ENCODE measurements around the gene VASH2.
"Not testable (repeated sequence)": the region's sequence is repeated elsewhere in the genome, so short reads cannot be mapped to it uniquely, and the experiment has no call there.

Gene VASH2

GRCh38 chr1:212981571-212982328 lies 31.4 kb downstream of the VASH2 start:
- DNase-seq = no peak

DNA sequence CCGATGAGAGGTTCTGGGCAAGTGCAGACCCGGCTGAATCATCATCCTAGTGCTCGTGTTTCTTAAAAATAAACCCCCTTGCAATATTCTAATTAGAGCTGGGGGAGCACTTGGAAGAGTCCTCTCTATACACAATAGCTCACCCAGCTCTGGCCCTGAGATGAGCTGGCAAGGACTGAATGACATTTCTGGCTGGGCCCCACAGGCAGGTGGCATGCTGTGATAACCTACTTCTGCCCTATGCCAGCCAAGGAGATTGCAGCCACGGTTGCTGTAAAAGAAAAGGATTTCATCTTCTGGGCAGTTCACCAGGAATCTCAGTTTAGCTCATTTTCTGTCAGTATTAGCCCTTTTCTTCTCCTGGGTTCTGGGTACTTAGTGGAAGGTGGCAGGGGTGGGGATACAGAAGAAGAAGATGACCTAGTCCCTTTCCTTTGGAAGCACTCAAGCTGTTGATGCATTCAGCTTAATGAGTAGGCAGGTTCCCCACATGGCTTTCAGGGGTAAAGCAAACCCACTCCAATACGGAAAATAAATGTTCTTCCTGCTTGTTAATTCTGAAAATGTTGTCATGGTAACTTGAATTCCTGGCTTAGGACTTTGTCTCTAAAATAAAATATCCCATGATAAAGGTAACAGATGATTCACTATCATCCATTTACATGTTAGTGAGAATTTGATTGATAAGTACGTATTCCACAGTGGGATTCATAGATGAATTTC lies 32.2 kb downstream of the VASH2 start:
- no peak for DNase-seq

GRCh38 chr1:212983482-212983881 lies 33.1 kb downstream of the VASH2 start:
- no peak for DNase-seq

GRCh38 chr1:212984522-212985291 lies 34.4 kb downstream of the VASH2 start:
- no peak for DNase-seq

DNA sequence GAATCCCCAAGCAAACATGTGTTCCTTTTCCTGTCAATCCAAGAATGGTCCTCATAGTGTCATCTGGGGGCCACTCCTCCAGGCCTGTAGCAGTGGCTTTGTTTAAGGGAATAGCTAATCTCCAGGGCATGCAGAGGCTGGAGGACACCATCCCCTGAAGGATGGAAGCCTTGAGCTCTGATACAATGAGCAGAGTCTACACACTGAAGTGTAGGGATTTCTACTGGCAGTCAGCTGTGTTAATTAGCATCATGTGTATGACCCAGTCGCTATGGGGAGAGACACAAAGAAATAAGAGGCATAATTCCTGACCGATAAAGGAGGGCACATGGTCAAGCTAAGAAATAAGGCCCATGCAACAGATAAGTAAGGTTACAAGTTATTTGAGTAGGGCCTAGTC lies 36.2 kb downstream of the VASH2 start:
- DNase-seq = no peak

DNA sequence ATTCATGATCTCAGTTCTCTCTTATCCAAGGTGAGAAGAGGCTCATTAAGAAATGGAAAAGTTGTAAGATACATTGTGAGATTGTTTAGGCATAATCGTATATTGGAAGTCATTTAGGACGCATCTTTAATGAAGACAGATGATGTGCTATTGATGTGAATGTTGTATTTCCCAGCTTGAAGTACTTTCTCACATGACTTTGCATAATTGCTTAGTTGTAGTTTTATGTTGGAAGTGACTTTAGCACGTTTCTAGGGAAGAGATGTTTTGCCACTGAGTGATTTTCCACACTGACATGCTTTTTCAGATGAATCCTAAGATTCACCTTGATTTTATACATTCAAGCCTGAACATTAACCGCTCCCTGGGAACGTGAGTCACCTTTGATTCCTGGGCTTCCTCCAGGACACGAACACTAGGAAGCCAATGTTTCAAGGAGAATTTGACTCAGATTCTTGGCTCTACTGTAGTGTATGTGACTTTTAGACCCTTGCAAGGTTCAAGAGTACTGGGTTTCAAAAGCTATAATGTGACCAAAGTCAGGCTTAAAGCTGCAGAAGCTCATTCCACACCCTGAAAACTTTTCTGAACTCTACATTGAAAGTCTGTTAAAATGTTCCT lies 37.5 kb downstream of the VASH2 start:
- no peak for DNase-seq

GRCh38 chr1:212990276-212990675 lies 39.9 kb downstream of the VASH2 start:
- no peak for DNase-seq

DNA sequence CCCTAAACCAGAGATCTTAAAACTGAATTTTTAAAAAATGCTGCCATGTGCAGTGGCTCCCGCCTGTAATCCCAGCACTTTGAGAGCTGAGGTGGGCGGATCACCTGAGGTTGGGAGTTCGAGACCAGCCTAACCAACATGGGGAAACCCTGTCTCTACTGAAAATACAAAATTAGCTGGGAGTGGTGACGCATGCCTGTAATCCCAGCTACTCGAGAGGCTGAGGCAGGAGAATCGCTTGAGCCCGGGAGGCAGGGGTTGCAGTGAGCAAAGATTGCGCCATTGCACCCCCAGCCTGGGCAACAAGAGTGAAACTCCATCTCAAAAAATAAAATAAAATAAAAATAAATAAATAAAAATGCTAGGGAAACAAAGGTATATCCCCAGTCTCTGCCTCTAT lies 43.6 kb downstream of the VASH2 start:
- not testable (repeated sequence) for DNase-seq

- DNase-seq = no peak
These were observed 44.6 kb downstream of the VASH2 start for GRCh38 chr1:212994926-212995325.

- no peak for DNase-seq
These were observed 52.9 kb downstream of the VASH2 start for GRCh38 chr1:213003256-213003655.

DNA sequence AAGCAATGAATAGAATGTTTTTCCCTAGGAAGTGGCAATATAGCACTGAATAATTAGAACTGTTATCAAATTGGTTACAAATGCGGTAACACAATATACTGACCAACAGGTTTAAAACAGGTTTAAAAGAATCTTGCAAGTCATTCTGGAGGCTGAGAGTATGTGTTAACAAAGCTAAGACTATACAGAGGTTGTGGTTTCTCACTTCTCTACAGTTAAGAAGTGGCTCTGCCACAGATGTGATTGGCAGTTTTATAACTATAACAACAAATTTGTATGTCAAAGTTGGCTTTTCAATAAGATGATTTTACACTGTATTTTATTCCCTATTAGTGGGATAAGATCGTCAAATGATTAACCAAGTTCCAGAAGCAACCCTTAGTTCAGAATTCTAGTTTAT lies 58.2 kb downstream of the VASH2 start:
- DNase-seq = no peak

- DNase-seq = peak; percentile 18 to 63 (median 56)
These were observed 64.3 kb downstream of the VASH2 start for GRCh38 chr1:213014642-213015041.

DNA sequence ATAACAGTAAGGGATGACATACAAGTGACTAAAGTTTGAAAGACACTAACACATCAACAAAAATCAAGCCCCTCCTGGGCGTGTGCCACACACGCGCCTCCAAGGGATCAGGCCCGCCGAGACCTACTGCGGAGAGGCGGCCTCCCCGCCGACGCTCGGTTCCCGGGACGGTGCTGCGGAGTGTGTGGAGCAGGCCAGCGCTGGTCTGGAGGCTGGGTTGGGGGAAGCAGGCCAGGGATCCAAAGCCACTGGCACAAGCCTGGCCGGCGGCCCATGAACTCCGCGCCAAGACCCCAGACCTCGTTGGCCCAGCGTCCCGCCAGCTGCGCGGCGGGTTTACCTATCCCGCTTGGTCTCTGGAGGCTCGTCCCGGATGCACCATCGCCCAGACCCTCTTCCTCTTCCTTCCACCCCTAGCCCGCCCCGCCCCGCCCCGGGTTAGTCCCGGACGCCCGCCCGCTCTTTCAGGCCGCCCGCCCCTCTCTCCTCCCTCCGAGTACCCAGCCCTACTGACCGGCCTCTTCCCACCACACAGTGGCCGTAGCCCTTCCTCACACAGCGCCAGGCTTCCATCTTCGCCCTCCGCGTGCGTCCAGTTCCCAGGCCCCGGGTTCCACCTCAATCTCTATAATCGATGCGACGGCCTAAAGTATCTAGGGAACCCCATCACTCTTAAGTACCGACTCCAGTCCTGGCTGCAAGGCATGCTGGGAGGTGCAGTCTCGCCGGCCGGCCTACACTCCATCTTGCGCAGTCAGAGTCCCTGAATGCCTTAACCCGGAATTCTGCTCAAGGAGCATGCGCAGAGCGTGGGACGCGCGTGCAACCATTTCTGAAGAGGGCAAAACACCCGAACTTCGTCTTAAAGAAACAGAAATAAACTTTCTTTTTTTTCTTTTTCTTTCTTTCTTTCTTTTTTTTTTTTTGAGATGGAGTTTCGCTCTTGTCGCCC lies 65.0 kb downstream of the VASH2 start, which contains the start of gene ANGEL2:
ANGEL2 (minus strand) TSS at position 769 of the 952 bp plus-strand sequence; CDS start at position 573, 196 bp downstream.
- DNase-seq = peak; percentile 97 to 99 (median 98)

DNA sequence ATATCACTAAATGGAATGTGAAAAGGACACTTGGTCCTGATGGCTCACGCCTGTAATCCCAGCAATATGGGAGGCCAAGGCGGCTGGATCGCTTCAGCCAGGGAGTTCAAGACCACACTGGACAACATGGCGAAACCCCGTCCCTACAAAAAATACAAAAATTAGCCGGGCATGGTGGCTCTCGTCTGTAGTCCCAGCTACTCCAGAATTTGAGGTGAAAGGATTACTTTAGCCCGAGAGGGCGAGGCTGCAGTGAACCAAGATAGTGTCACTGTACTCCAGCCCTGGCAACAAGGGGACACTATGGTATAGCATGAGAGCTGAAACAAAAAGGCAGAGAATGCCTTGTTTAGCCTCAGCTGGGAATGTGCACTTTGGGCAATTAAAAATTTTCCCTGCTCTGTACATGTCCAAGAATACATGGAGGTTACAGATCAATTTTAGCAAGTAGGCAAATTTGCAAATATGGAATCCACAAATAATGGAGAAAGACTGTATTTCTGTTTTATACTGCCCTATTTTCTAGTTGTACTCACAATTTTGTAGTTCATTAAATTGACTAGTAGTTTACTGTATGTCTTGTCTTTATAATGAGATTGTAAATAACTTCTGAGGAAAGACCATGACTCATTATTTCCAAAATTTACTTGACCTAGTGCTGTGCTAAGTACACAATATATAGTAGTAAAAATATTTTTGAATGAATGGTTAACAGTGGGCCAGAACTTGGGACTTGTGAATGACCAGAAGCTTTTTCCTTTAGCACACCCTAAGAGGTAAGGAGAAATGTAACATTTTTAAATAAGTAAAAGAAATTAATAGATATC lies 67.3 kb downstream of the VASH2 start:
- DNase-seq = no peak

DNA sequence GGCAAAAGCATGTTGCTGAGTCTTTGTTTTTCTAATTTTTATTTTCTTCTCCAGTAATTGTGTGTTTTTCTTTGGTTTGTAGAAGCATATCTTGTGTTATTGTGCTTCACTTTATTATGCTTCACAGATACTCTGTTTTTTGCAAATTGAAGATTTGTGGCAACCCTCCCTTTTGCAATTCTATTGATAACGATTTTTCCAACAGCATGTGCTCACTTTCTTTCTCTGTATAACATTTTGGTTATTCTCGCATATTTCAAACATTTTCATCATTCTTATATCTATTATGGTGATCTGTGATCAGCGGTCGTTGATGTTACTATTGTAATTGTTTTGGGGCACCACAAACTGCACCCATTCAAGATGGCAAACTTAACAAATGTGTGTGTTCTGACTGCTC lies 69.1 kb downstream of the VASH2 start:
- no peak for DNase-seq

DNA sequence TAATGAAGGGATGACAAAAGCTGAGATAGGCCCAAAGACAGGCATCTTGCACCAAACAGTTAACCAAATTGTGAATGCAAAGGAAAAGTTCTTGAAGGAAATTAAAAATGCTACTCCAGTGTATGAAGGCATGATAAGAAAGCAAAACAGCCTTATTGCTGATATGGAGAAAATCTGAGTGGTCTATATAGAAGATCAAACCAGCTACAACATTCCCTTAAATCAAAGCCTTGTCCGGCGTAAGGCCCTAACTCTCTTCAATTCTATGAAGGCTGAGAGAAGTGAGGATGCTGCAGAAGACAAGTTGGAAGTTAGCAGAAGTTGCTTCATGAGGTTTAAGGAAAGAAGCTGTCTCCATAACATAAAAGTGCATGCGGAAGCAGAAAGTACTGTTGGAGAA lies 69.7 kb downstream of the VASH2 start:
- no peak for DNase-seq

- not testable (repeated sequence) for DNase-seq
These were observed 76.7 kb downstream of the VASH2 start for GRCh38 chr1:213027024-213027423.

DNA sequence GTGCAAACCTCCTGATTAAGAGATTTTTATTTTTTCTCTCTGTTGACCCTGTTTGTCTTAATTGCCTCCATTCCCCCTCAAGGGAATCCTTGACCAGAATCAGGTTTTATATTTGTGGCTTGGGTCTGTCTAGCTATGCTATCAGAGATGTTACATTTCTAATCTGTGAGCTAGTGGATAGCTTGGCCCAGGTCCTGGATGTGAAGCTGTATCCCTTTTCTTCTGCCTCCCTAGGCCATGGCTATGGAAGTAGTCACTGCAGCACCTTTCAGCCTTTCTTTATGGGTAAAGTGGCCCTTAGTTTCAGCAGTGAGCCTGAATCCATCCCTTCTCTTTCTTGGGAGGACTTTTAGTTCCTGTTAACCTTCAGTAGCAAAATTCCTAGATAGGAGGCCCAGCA lies 82.3 kb downstream of the VASH2 start:
- no peak for DNase-seq

DNA sequence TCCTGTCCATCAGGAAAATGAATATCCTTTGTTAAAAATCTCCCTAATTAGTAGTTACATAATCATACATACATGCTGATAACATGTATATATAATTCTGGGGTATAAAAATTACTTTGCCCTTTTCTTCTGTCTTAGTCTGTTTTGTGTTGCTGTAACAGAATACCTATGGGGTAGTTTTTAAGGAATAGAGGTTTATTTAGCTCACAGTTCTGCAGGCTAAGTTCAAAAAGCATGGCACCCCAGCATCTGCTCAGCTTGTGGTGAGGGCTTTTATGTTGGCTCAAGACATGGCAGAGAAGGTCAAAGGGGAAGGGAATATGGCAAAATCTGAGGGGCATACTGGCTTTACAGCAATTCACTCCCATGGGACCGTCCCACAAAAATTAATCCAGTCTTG lies 84.4 kb downstream of the VASH2 start:
- DNase-seq = no peak

GRCh38 chr1:213035573-213035972 lies 85.2 kb downstream of the VASH2 start:
- DNase-seq = no peak
